ENCODE results near the gene BABAM2. TPM values are rescaled to one million over a fixed set of nuclear protein-coding genes. Genes with fewer than 3 reads are reported as not detected.

The BABAM2 gene
- total and polyA plus RNA-seq, 8 donors = 27.1 to 49.2 (median 28.4) TPM

GRCh38 chr2:27953077-27953476 lies 62.5 kb downstream of the BABAM2 start:
- intact Hi-C loops (cut with DNase I) = no loop called here

GRCh38 chr2:27954221-27954673 lies 63.7 kb downstream of the BABAM2 start:
- intact Hi-C loops (cut with DNase I) = no loop called here
- DNase-seq (peak in 1 of 4 donors; percentile 41), ATAC-seq (no peak)
- no peak for TF ChIP-seq CTCF (IDR thresholded peaks at IDR 0.05)
- Histone ChIP-seq H3K4me3 (no peak overlapping the region), H3K27me3 (no peaks in the 10 kb centered on the region), H3K27ac (peak overlapping the region; percentile 60 to 85), H3K36me3 (no peaks in the 10 kb centered on the region), H3K9me3 (no peaks in the 10 kb centered on the region), H3K4me1 (peaks cover 28 to 66% of the 10 kb centered on the region in 2 donors)

More at GRCh38 chr2:27953077-27953476, 62.5 kb downstream of the BABAM2 start:
- peaks cover 20 to 54% of the 10 kb centered on the region in 2 donors for H3K4me1 ChIP-seq
- no peak overlapping the region for H3K4me3 ChIP-seq
- H3K27me3 ChIP-seq = no peaks in the 10 kb centered on the region
- H3K9me3 ChIP-seq = no peaks in the 10 kb centered on the region
- no peak overlapping the region for H3K27ac ChIP-seq
- DNase-seq (no peak), ATAC-seq (no peak)
- H3K36me3 ChIP-seq = no peaks in the 10 kb centered on the region
- TF ChIP-seq CTCF (IDR thresholded peaks at IDR 0.05) = no peak

GRCh38 chr2:27954771-27955383 lies 64.3 kb downstream of the BABAM2 start:
- intact Hi-C loops (cut with DNase I) = no loop called here
- H3K4me1 ChIP-seq = peaks cover 29 to 72% of the 10 kb centered on the region in 2 donors
- TF ChIP-seq CTCF (IDR thresholded peaks at IDR 0.05) = peak; percentile 24 to 29

GRCh38 chr2:27955384-27956161 lies 65.0 kb downstream of the BABAM2 start:
- DNase-seq (no peak), ATAC-seq (no peak)
- no peak overlapping the region for H3K4me3 ChIP-seq
- H3K9me3 ChIP-seq = no peaks in the 10 kb centered on the region
- no peaks in the 10 kb centered on the region for H3K36me3 ChIP-seq
- no peaks in the 10 kb centered on the region for H3K27me3 ChIP-seq
- intact Hi-C loops (cut with DNase I) = no loop called here
- no peak for TF ChIP-seq CTCF (IDR thresholded peaks at IDR 0.05)
- peak overlapping the region; percentile 60 to 85 for H3K27ac ChIP-seq
- H3K4me1 ChIP-seq = peaks cover 35 to 74% of the 10 kb centered on the region in 2 donors

More at GRCh38 chr2:27954771-27955383, 64.3 kb downstream of the BABAM2 start:
- DNase-seq = peak in 3 of 4 donors; percentile 46 to 68 (median 53)
- Histone ChIP-seq H3K9me3 (no peaks in the 10 kb centered on the region), H3K27me3 (no peaks in the 10 kb centered on the region), H3K36me3 (no peaks in the 10 kb centered on the region), H3K27ac (peak overlapping the region; percentile 60 to 85), H3K4me3 (no peak overlapping the region)
- ATAC-seq = peak; percentile 66

GRCh38 chr2:27956888-27957287 lies 66.4 kb downstream of the BABAM2 start:
- no peak for ATAC-seq
- Histone ChIP-seq H3K36me3 (no peaks in the 10 kb centered on the region), H3K4me3 (no peak overlapping the region), H3K9me3 (no peaks in the 10 kb centered on the region), H3K27me3 (no peaks in the 10 kb centered on the region), H3K27ac (peak overlapping the region; percentile 14 to 85), H3K4me1 (peaks cover 40 to 81% of the 10 kb centered on the region in 2 donors)
- intact Hi-C loops (cut with DNase I) = no loop called here
- TF ChIP-seq CTCF (IDR thresholded peaks at IDR 0.05) = no peak
- DNase-seq = no peak

All from left lung (tissue), 10 donors.